Neutrophil (primary cell): ENCODE measurements around the gene SORCS2.

ENCODE experiments used
- H3K27ac ChIP-seq: fragments of 200-600 bp; sonication (generic); 2 replicates; pipeline ENCODE4 v1.5.1; 2016; ENCODE audit warnings: mild to moderate bottlenecking, moderate library complexity
- H3K27me3 ChIP-seq: fragments of 200-600 bp; sonication (generic); 2 replicates; pipeline ENCODE4 v1.6.0; 2016; ENCODE audit warnings: mild to moderate bottlenecking
- H3K36me3 ChIP-seq: fragments of 200-600 bp; sonication (generic); 2 replicates; pipeline ENCODE4 v1.5.1; 2017
- H3K4me1 ChIP-seq, 2 experiments: fragments of 200-600 bp in 1 of 2; sonication (generic) in 1 of 2; 1 replicate in 1 of 2; 2 replicates in 1 of 2; pipeline versions ENCODE4 v1.5.1 to v1.6.1; 2013 to 2016; ENCODE audit warnings: low read depth in 1 of 2, low read length in 1 of 2, mild to moderate bottlenecking in 1 of 2, moderate library complexity in 1 of 2; ENCODE audit not compliant: control insufficient read depth in 1 of 2, insufficient read depth in 1 of 2
- H3K4me3 ChIP-seq, 2 experiments: fragments of 200-600 bp in 1 of 2; sonication (generic) in 1 of 2; 1 replicate in 1 of 2; 2 replicates in 1 of 2; pipeline ENCODE4 v1.5.1; 2013 to 2016; ENCODE audit warnings: low read depth in 1 of 2, low read length in 1 of 2, mild to moderate bottlenecking in 1 of 2, moderate library complexity in 1 of 2
- H3K9me3 ChIP-seq: fragments of 200-600 bp; sonication (generic); 2 replicates; pipeline ENCODE4 v1.5.1; 2016
- CTCF ChIP-seq: fragments of 200-600 bp; sonication (generic); IDR thresholded peaks from 2 replicates; pipeline ENCODE4 v1.5.1; 2016; ENCODE audit warnings: antibody characterized with exemption

SORCS2 gene

GRCh38 chr4:7248857-7249256 is 56.5 kb downstream of the SORCS2 start:
- Histone ChIP-seq H3K27ac (no peak overlapping the region), H3K27me3 (peaks cover 20% of the 10 kb centered on the region), H3K4me1 (no peaks in the 10 kb centered on the region), H3K9me3 (no peaks in the 10 kb centered on the region), H3K4me3 (no peak overlapping the region), H3K36me3 (no peaks in the 10 kb centered on the region)
- TF ChIP-seq CTCF: no peak

GRCh38 chr4:7251321-7251720 is 59.0 kb downstream of the SORCS2 start:
- Histone ChIP-seq H3K27me3 (peaks cover 20% of the 10 kb centered on the region), H3K36me3 (no peaks in the 10 kb centered on the region), H3K9me3 (no peaks in the 10 kb centered on the region), H3K27ac (no peak overlapping the region), H3K4me3 (no peak overlapping the region), H3K4me1 (no peaks in the 10 kb centered on the region)
- TF ChIP-seq CTCF: no peak

- Histone ChIP-seq H3K27ac (no peak overlapping the region), H3K9me3 (no peaks in the 10 kb centered on the region), H3K36me3 (no peaks in the 10 kb centered on the region), H3K4me1 (no peaks in the 10 kb centered on the region), H3K4me3 (no peak overlapping the region), H3K27me3 (peaks cover 20% of the 10 kb centered on the region)
- TF ChIP-seq CTCF: no peak
These were observed 59.7 kb downstream of the SORCS2 start for GRCh38 chr4:7252051-7252450.

- H3K36me3 ChIP-seq: no peaks in the 10 kb centered on the region
- no peaks in the 10 kb centered on the region for H3K9me3 ChIP-seq
- peaks cover 20% of the 10 kb centered on the region for H3K27me3 ChIP-seq
- no peak overlapping the region for H3K4me3 ChIP-seq
- no peak for TF ChIP-seq CTCF
- H3K4me1 ChIP-seq: no peaks in the 10 kb centered on the region
- H3K27ac ChIP-seq: no peak overlapping the region
These were observed 60.4 kb downstream of the SORCS2 start for GRCh38 chr4:7252510-7253340.

GRCh38 chr4:7253341-7253700 is 61.0 kb downstream of the SORCS2 start:
- Histone ChIP-seq H3K4me1 (no peaks in the 10 kb centered on the region), H3K27ac (no peak overlapping the region), H3K36me3 (no peaks in the 10 kb centered on the region), H3K4me3 (no peak overlapping the region), H3K9me3 (no peaks in the 10 kb centered on the region), H3K27me3 (peaks cover 20% of the 10 kb centered on the region)
- no peak for TF ChIP-seq CTCF
